ENCODE results near the gene TOPBP1.

TOPBP1 gene

DNA sequence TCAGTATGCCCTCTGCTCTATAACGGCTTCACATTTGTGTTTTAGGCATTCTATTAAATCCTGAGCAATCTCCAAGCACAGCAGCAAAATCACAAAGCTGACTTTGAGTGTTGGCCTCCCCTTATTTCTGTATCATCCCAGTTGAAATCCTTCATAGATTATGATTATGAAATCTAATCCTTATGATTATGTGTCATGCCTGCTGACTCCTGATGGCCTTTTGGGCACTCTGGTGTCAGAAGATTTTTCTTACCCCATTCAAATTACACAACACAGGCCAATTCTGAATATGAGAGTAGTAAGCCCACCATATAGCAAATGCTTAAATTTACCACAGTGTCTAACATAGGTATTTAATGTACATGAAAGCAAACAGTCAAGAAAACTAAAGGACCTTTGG is 53.9 kb downstream of the TOPBP1 start:
- no peak for DNase-seq (ENCODE audit: low spot score)

GRCh38 chr3:133606902-133607301 is 54.8 kb downstream of the TOPBP1 start:
- DNase-seq (ENCODE audit: low spot score), result no peak

GRCh38 chr3:133606342-133606741 is 55.4 kb downstream of the TOPBP1 start:
- DNase-seq (ENCODE audit: low spot score), result no peak

- DNase-seq (ENCODE audit: low spot score), result no peak
These were observed 61.1 kb downstream of the TOPBP1 start for GRCh38 chr3:133600572-133601081.

GRCh38 chr3:133599280-133599679 is 62.5 kb downstream of the TOPBP1 start:
- no peak for DNase-seq (ENCODE audit: low spot score)

- no peak for DNase-seq (ENCODE audit: low spot score)
These were observed 63.3 kb downstream of the TOPBP1 start for GRCh38 chr3:133598405-133598804.

- peak; percentile 39 for DNase-seq (ENCODE audit: low spot score)
These were observed 66.4 kb downstream of the TOPBP1 start for GRCh38 chr3:133595341-133595740.

DNA sequence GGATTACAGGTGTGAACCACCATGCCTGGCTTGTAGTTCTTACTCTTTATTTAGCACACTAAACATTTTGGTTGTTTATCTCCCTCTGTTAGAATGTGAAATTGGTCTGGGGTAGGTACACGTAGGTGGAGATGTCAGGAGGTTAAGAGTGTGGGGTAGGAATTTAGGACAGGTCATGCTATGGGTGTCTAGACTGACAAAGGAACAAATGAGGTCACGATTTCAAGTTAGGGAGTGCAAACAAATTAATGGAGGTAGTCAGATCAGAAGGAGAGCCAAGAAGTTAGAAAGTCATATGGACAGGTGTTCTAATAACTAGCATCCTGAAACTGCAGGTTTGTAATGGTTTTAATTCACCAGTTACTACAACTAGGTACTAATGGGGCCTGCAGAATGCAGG is 68.5 kb downstream of the TOPBP1 start:
- DNase-seq (ENCODE audit: low spot score), result no peak

- no peak for DNase-seq (ENCODE audit: low spot score)
These were observed 68.9 kb downstream of the TOPBP1 start for GRCh38 chr3:133592843-133593242.

GRCh38 chr3:133591271-133591742 is 70.4 kb downstream of the TOPBP1 start:
- no peak for DNase-seq (ENCODE audit: low spot score)

DNA sequence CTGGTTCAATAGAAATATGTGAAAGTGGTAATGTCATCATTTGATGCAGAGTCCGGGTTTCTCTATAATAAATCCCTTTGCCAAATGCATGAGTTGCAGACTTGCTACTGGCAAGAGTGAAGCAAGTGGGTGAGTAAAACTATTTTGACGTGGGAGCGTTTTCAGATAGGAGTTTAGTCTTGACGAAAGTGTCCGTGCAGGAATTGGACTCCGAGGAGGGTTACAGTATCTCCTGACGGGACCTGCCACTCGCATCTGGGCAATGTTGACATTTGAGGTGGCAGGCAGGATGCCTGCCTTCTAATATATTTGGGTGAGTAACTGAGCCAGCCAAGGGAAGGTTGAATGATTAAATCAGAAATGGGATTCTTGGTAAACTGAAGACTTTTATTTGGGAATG is 72.2 kb downstream of the TOPBP1 start:
- no peak for DNase-seq (ENCODE audit: low spot score)

GRCh38 chr3:133588784-133589465 is 72.8 kb downstream of the TOPBP1 start:
- no peak for DNase-seq (ENCODE audit: low spot score)

- no peak for DNase-seq (ENCODE audit: low spot score)
These were observed 73.7 kb downstream of the TOPBP1 start for GRCh38 chr3:133588035-133588434.

DNA sequence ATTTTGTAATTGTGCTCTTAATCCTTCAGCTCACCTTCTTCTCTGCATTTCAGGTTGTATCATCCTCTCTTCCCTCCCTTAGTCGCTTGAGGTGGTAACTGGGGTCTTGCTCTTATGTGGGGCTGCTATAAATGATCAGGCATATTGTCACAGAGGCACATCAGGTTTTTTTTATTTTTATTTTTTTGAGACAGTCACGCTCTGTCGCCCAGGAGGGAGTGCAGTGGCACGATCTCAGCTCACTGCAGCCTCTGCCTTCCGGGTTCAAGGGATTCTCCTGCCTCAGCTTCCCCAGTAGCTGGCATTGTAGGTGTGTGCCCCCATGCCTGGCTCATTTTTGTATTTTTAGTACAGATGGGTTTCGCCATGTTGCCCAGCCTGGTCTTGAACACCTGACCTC is 78.3 kb downstream of the TOPBP1 start:
- no peak for DNase-seq (ENCODE audit: low spot score)

GRCh38 chr3:133578548-133579191 is 83.1 kb downstream of the TOPBP1 start:
- no peak for DNase-seq (ENCODE audit: low spot score)

DNA sequence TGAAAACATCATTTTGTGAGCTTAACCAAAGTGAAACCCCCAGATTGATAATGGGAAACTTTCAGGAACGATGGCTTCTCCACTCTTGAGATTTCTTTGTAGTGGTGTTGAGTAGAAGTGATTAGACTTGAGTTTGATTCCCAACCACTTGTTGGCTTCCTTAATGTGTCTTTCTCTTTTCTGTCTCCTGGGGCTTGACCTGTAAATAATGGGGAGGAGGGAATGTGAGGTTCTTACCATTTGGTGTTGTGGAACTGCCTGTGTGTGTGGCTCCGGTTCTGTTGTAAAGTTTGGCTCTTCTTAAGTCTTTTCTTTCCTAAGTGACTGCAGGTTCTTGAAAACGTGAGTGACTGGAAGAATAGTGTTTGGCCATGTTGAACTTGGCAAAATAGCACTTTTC is 85.6 kb downstream of the TOPBP1 start:
- no peak for DNase-seq (ENCODE audit: low spot score)

DNA sequence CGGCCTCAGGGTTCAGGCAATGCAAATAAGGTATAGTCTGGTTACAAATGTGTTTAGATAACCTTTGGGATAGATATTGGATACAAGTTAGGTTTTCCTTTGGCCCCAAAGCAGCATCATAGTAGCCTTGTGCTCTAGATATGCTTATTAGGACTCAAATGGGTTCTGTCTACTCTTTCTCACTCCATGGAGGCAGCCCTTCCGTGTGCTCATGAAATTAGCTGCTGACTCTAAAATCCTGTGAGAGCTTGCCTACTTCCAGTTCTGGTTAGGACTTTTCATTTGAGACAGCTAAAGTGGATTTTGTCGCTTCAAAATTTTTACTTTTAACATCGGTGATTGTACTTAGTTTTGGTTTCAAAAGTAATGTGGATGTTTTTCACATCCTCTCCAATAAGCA is 86.7 kb downstream of the TOPBP1 start:
- DNase-seq (ENCODE audit: low spot score), result no peak

GRCh38 chr3:133574260-133574881 is 87.4 kb downstream of the TOPBP1 start:
- peak; percentile 89 for DNase-seq (ENCODE audit: low spot score)

DNA sequence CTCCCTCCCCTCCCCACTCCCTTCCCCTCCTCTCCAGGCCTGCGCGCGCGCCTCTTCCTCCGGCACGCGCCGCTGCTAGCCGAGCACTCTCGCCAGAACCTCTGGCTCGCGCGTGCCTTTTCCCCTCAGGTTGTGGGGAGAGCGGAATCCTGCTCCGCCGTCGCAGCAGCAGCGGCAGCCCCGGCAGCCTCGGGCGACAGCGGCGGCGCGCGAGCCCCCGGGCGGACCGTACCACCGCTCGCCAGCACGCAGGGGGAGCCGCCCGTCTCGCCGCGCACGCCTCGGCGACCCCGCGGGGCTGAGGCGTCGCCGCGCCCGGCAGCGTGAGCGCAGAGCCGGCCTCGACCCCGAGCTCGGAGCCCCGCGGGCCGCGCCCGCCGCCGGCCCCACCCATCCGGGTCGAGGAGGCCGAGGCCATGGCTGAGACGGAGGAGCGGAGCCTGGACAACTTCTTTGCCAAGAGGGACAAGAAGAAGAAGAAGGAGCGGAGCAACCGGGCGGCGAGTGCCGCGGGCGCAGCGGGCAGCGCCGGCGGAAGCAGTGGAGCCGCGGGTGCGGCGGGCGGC is 88.0 kb downstream of the TOPBP1 start, which contains the start of gene CDV3:
CDV3 (plus strand) TSS at position 58 of the 566 bp plus-strand sequence; CDS start at position 417, 359 bp downstream.
- DNase-seq (ENCODE audit: low spot score), result no peak

- DNase-seq (ENCODE audit: low spot score), result peak; percentile 100
These were observed 88.6 kb downstream of the TOPBP1 start for GRCh38 chr3:133573054-133573628.

GRCh38 chr3:133572158-133573053 is 89.3 kb downstream of the TOPBP1 start:
- peak; percentile 64 for DNase-seq (ENCODE audit: low spot score)

Data from activated CD4-positive, alpha-beta T cell treated with anti-CD3 and anti-CD28 coated beads, Interleukin-2, Interleukin-4, amounts not matched to agents 100 ng/mL and 50 ng/mL, durations not matched to agents 16 hours and 8 hours (primary cell).